Osteocyte (in vitro differentiated cells): ENCODE measurements around the gene SLC43A2. TPM values are rescaled to one million over a fixed set of nuclear protein-coding genes. Genes with fewer than 3 reads are reported as not detected.

Source experiments
- DNase-seq: peaks from one replicate; pipeline ENCODE4 v3.0.0; 2021; ENCODE audit warnings: mixed read lengths; ENCODE audit not compliant: unreplicated experiment; ENCODE audit errors: extremely low spot score
- H3K27ac Mint-ChIP-seq: one replicate; pipeline ENCODE4 v1.8.0; 2021; ENCODE audit warnings: mild to moderate bottlenecking, mixed read lengths; ENCODE audit not compliant: unreplicated experiment
- H3K27me3 Mint-ChIP-seq: one replicate; pipeline ENCODE4 v1.8.0; 2021; ENCODE audit warnings: mixed read lengths; ENCODE audit not compliant: unreplicated experiment
- H3K36me3 Mint-ChIP-seq: one replicate; pipeline ENCODE4 v1.8.0; 2021; ENCODE audit warnings: mixed read lengths; ENCODE audit not compliant: unreplicated experiment
- H3K4me1 Mint-ChIP-seq: one replicate; pipeline ENCODE4 v1.8.0; 2021; ENCODE audit warnings: mixed read lengths; ENCODE audit not compliant: unreplicated experiment
- H3K4me3 Mint-ChIP-seq: one replicate; pipeline ENCODE4 v1.8.0; 2021; ENCODE audit warnings: mild to moderate bottlenecking, moderate library complexity, mixed read lengths; ENCODE audit not compliant: unreplicated experiment
- H3K9me3 Mint-ChIP-seq: one replicate; pipeline ENCODE4 v1.8.0; 2021; ENCODE audit warnings: mixed read lengths; ENCODE audit not compliant: unreplicated experiment
- CTCF ChIP-seq: fragments of 200-600 bp; sonication (generic); IDR thresholded peaks from 2 replicates; pipeline ENCODE4 v1.5.0; 2021; ENCODE audit warnings: antibody characterized with exemption, mild to moderate bottlenecking, moderate library complexity
- total RNA-seq: library from RNA; stranded (reverse); gene quantifications from 2 replicates; pipeline ENCODE4 v1.2.1, GENCODE V29; 2021

The SLC43A2 gene
- total RNA-seq, 1 donor from 2014 or later, result 7.3 TPM

GRCh38 chr17:1580979-1581676, 47.5 kb downstream of the SLC43A2 start:
- Mint-ChIP-seq H3K4me1 (peaks cover 14% of the 10 kb centered on the region), H3K4me3 (no peak overlapping the region), H3K36me3 (no peaks in the 10 kb centered on the region), H3K9me3 (no peaks in the 10 kb centered on the region), H3K27ac (no peak overlapping the region), H3K27me3 (no peaks in the 10 kb centered on the region)
- no peak for TF ChIP-seq CTCF
- no peak for DNase-seq

- TF ChIP-seq CTCF, result no peak
- H3K9me3 Mint-ChIP-seq, result no peaks in the 10 kb centered on the region
- H3K27ac Mint-ChIP-seq, result no peak overlapping the region
- no peak overlapping the region for H3K4me3 Mint-ChIP-seq
- H3K4me1 Mint-ChIP-seq, result peaks cover 15% of the 10 kb centered on the region
- H3K27me3 Mint-ChIP-seq, result no peaks in the 10 kb centered on the region
- no peaks in the 10 kb centered on the region for H3K36me3 Mint-ChIP-seq
- no peak for DNase-seq
These were observed 50.6 kb downstream of the SLC43A2 start for GRCh38 chr17:1578029-1578428.

GRCh38 chr17:1577583-1578013, 51.0 kb downstream of the SLC43A2 start:
- Mint-ChIP-seq H3K27me3 (no peaks in the 10 kb centered on the region), H3K36me3 (no peaks in the 10 kb centered on the region), H3K4me3 (no peak overlapping the region), H3K27ac (peak overlapping the region; percentile 93), H3K4me1 (peaks cover 15% of the 10 kb centered on the region), H3K9me3 (no peaks in the 10 kb centered on the region)
- no peak for TF ChIP-seq CTCF
- no peak for DNase-seq

GRCh38 chr17:1577182-1577581, 51.5 kb downstream of the SLC43A2 start:
- Mint-ChIP-seq H3K4me3 (no peak overlapping the region), H3K27ac (peak overlapping the region; percentile 93), H3K27me3 (no peaks in the 10 kb centered on the region), H3K9me3 (no peaks in the 10 kb centered on the region), H3K36me3 (no peaks in the 10 kb centered on the region), H3K4me1 (peaks cover 15% of the 10 kb centered on the region)
- TF ChIP-seq CTCF, result no peak
- DNase-seq, result no peak

- Mint-ChIP-seq H3K4me3 (no peak overlapping the region), H3K27me3 (no peaks in the 10 kb centered on the region), H3K9me3 (no peaks in the 10 kb centered on the region), H3K4me1 (peaks cover 15% of the 10 kb centered on the region), H3K27ac (no peak overlapping the region), H3K36me3 (no peaks in the 10 kb centered on the region)
- no peak for TF ChIP-seq CTCF
- no peak for DNase-seq
These were observed 52.1 kb downstream of the SLC43A2 start for GRCh38 chr17:1576500-1576899.
